ENCODE results near the gene HIVEP1.
A peak's percentile ranks its signal among the peaks of the same experiment; 100 is the strongest.

The HIVEP1 gene

GRCh38 chr6:12051861-12052368 lies 39.8 kb downstream of the HIVEP1 start:
- no peak for DNase-seq

- DNase-seq: no peak
Observed at GRCh38 chr6:12058172-12058961, 46.3 kb downstream of the HIVEP1 start.

DNA sequence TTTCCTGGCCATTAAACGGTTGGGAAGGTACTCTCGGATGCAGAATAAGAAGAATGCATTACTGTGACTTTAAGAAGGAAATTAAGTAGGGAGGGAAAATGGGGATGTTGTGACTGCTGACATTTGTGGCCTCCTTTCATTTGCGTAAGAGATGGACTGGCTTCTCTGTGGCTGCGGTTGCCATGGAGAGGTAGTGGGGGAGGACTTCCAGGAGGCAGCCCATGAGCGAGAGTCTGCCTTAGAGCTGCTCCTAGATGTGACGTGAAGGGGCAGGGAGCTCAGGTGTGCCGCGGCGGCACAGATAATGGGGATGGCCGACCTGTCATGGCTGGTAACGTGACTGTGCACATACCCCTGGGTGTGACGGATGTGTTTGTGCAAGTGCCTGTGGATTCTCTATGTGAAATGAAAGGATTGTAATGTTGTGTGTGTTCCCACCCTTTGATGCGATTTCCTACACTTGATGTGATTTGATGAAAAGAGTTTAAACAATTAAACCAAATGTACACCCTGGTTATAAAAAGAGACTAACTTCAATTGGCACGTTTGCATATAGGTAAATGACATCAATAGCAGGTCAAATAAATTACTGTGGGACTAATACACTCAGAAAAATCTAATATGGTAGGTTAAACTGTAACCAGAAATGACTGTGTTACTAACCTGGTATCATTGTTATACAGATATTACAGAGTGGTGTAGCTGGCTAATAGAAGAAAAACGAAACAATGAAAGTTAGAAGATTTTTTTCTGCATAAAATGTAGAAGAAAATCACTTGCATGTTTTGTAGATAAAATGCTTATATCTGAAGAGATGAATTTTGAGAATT lies 48.9 kb downstream of the HIVEP1 start:
- DNase-seq: peak; percentile 61

GRCh38 chr6:12062605-12063004 lies 50.5 kb downstream of the HIVEP1 start:
- no peak for DNase-seq

DNA sequence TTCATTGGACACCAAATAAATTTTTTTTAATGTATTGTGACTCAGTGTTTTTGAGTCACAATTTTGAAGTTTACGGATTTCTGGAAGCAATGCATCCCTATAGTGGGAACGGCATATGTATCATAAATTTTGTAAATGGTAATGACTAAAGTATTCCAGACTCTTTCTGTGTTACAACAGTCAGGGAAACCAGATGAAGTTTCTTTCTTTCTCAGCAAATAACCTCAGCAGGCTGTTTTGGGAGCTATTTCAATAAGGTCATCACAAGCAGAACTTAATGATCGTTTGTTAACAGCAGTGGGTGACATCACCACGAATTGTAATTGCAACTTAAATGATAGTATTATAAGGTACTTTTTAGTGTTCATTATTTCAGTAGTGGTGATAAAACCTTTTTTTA lies 52.0 kb downstream of the HIVEP1 start:
- no peak for DNase-seq

- DNase-seq: no peak
Observed at GRCh38 chr6:12064538-12065071, 52.5 kb downstream of the HIVEP1 start.

DNA sequence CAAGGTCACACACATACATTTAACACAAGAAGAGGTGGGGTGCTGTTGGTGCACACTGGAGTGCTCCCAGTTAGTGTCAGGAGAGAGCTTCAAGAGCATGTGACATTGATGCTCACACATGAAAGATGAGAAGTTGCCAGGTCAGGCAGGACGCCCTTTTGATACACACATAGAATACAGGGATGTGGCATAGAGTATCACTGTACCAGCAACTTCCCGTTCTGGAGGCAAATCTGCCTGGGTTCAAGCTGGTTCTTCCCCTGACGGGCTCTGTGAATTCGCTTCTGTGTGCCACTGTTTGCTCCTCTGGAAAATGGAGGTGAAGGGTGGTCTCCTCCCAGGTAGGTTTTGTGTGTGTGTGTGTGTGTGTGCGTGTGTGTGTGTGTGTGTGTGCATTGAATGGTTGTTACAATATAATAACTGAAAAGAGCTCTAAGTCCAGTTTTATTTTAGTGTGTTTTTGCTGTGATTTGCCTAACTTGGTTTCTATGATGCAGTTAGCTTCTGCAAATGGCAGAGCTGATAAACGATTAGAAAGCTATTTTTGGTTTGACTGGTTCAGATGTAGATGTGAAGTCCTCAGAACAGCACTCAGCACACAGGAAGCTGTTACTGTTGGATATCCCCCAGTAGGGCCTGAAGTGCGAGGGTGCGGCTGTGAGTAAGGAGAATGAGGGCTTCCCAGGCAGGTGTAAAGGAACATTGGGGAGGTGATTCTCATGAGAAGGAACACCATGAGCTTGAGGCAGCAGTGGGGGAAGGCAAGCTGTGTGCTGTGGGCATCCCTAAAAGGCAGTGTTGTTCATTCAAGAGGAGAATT lies 53.4 kb downstream of the HIVEP1 start:
- no peak for DNase-seq

DNA sequence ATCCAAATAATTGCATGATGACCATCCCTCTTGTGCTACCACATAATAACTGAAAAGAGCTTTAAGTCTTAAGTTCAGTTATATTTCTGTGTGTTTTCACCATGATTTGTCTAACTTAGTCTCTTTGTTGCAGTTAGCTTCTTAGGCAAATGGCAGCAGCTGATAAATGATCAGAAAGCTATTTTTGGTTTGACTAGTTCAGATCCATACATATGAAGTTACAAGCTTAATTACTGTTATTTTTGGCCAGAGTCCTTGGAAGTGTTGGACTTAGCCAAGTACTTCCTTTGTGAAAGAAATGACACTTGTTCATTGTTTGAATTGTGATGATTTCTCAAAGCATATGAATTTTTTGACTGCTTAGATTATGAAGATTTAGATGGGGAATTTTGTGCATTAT lies 54.2 kb downstream of the HIVEP1 start:
- no peak for DNase-seq

DNA sequence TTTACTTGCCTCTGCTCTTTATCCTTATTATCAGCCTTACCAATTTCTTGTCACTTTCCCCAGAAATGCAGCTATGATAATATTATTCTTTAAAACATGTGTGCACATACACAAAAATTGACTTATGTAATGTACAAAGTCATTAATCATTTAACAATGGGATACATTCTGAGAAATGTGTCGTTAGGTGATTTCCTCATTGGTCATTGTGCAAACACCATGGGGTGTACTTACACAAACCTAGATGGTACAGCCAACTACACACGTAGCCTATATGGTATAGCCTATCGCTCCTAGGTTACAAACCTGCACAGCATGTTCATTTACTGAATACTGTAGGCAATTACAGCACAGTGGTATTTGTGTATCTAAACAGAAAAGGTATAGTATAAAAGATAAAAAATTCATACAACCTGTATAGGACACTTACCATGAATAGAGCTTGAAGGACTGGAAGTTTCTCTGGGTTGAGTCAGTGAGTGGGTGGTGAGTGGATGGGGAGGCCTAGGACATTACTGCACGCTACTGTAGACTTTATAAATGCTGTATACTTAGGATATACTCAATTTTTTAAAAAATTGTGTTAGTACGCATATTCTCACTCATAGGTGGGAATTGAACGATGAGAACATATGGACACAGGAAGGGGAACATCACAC lies 56.9 kb downstream of the HIVEP1 start:
- DNase-seq: no peak

GRCh38 chr6:12069891-12070529 lies 57.9 kb downstream of the HIVEP1 start:
- DNase-seq: no peak

GRCh38 chr6:12071064-12071615 lies 59.0 kb downstream of the HIVEP1 start:
- no peak for DNase-seq

DNA sequence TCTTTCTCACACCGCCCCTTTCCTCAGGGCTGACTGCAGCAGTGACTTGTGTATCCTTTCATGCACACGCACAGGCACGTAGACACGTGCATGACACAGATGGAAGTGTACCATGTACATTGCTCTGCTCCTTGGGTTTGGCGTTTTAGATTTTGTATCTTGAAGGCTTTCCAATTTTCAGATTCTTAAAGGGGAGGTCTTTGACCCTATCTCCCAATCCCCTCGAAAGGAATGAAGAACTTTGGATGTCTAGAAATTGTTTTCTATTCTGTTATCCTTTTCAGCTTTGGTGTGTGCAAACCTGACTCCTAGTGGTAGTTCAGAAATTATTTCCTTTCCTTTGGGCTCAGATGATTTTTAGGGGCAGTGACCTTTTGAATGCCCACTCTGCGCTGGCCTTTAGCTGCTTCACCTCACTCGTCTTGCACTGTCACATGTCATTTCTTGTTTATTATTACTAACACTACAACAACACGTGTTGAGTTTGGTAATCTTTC lies 63.0 kb downstream of the HIVEP1 start:
- DNase-seq: no peak

- no peak for DNase-seq
Observed at GRCh38 chr6:12077021-12077710, 65.1 kb downstream of the HIVEP1 start.

DNA sequence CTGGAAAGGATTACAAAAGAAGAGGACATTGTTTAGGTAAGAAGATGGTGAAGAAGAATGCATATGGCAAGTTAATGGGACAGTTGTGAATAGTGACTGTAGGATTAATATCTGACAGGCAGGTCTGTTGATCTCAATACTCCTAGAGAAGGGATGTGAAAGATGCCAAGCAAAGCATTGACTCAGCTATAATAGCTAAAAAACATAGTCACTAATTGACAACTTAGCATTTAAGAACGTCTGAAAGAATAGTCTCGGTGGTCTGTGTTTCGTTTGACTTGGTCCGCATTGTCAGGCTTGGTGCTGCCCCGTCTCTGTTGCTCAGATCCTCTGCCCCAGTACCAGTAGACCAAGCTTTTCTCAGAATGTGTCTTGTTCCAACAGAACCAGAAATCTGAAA lies 65.9 kb downstream of the HIVEP1 start:
- DNase-seq: no peak

DNA sequence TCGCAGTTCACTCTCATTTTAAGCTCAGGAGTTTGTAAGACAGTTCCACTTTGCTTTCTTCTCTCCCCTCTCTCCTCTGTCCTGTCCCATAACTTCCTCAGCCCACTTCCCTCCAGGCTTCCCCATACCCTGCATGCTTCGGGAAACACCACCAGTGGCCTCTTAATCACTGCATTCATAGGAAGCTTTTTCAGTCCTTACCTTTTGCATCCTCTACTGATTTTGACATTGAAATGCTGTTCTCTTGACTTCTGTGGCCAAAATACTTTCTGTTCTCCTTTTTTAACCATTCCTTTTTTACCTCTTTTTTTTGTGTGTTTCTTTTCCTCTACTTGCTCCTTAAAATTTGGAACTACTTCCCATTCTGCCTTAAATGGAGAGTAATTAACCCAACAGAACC lies 69.7 kb downstream of the HIVEP1 start:
- DNase-seq: no peak

DNA sequence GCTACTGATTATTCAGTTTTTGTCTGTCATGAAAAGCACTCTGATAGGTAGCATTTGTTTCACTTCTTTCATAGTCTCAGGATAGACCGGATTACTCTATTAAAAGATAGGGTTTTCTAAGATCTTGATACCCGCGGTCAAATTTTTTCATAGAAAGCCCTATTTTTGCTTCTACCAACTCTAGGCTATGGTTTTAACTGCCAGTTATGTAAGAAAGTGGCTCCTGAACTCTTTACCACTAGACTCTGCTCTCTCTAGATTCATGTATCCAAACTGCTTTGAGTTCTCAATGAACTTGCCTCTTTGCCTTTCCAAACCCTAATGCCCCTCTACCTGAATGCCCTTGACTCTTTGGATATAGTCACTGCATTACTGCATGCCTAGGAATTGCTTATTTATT lies 70.3 kb downstream of the HIVEP1 start:
- DNase-seq: no peak

- DNase-seq: no peak
Observed at GRCh38 chr6:12083302-12083701, 71.2 kb downstream of the HIVEP1 start.

- no peak for DNase-seq
Observed at GRCh38 chr6:12083763-12084162, 71.7 kb downstream of the HIVEP1 start.

DNA sequence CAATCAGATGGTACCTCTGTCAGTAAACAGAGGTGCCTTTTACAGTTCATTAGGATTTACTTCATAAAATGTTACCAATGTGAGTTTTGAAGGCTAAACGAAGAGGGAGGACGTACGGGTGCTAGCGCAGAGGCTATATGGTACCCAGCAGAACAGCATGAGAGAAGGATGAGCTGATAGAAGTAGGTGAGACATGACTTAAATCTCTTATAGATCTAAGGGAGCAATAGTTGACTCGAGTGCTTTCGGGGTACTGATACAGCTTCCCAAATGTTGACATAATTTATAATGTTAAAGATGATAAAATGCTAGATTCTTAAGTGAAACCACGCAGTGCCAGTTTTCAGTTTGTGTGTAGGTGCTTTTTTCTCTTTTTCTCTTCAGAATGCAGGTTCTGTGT lies 72.6 kb downstream of the HIVEP1 start:
- no peak for DNase-seq

DNA sequence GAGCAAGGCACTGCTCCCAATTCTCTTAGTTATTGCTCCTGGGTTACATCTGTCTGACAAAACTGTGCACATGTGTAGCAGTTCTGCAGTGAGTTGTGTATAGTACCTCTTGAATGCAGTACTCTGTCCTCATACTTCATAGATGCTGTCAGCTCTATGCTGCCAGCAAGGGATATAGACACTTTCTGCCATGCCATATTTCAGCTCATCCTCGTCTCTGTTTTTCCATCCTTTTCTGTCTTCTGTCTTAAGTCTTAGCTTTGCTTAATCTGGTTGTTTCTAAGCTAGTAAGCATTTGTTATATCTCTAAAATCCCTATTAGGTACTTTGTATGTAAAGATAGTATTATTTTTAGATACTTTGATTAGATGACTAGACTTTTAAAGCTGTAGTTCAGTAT lies 76.4 kb downstream of the HIVEP1 start:
- DNase-seq: no peak

DNA sequence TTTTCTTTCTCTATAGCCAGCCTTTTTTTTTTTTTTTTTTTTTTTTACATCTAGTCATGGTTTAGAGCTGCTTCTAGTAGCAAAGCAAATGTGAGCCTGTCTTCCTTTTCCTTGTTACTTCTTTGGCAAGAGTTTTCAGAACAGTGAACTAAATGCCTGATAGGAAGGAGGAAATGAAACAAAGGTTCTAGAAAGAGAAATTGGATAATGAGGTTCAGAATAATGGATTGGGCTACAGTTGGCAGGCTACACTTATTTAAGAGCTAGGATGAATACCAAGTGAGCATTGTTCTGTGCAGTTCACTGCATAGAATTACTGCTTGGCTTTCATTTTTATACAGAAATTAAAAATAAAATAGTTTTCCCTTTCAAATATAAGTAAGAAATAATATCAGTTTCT lies 78.6 kb downstream of the HIVEP1 start:
- DNase-seq: no peak

Measured in DMS153 (cell line).